ENCODE results near the gene ALDH1A3. TPM values are rescaled to one million over a fixed set of nuclear protein-coding genes. Genes with fewer than 3 reads are reported as not detected.

Gene ALDH1A3
- not detected for total RNA-seq
- polyA plus RNA-seq (2013, experiment 1 of 2), result not detected
- polyA plus RNA-seq (2013, experiment 2 of 2), result 0.48 TPM
- total RNA-seq, result 0 to 0.33 (median 0) reads per million in 172 experiments

- Histone ChIP-seq H3K36me3 (ENCODE audit: insufficient read depth, low read length) (no peaks in the 10 kb centered on the region), H3K27me3 (ENCODE audit: control insufficient read depth in 1 of 2, insufficient read depth in 2 of 2, low read length in 2 of 2) (peaks cover 44 to 61% of the 10 kb centered on the region in 2 experiments), H3K9me3 (ENCODE audit: control insufficient read depth in 1 of 2, insufficient read depth in 1 of 2, low read length in 2 of 2) (peaks cover 0 to 8% of the 10 kb centered on the region in 2 experiments), H3K27ac (ENCODE audit: low read depth in 1 of 2, low read length in 2 of 2) (no peak within 1 kb of the TSS), H3K4me1 (ENCODE audit: insufficient read depth, low read length) (peaks cover 6% of the 10 kb centered on the region), H3K4me3 (ENCODE audit: low read length) (no peak within 1 kb of the TSS)
- ChIA-PET CTCF (no interaction called here), POLR2A (no interaction called here)
- Mint-ChIP-seq H3K4me3 (no peak within 1 kb of the TSS), H3K27me3 (peaks cover 84% of the 10 kb centered on the region), H3K4me1 (ENCODE audit: low read depth) (no peaks in the 10 kb centered on the region), H3K9me3 (no peaks in the 10 kb centered on the region), H3K27ac (no peak within 1 kb of the TSS), H3K36me3 (ENCODE audit: low read depth) (no peaks in the 10 kb centered on the region)
- TF ChIP-seq, protein P1, sequence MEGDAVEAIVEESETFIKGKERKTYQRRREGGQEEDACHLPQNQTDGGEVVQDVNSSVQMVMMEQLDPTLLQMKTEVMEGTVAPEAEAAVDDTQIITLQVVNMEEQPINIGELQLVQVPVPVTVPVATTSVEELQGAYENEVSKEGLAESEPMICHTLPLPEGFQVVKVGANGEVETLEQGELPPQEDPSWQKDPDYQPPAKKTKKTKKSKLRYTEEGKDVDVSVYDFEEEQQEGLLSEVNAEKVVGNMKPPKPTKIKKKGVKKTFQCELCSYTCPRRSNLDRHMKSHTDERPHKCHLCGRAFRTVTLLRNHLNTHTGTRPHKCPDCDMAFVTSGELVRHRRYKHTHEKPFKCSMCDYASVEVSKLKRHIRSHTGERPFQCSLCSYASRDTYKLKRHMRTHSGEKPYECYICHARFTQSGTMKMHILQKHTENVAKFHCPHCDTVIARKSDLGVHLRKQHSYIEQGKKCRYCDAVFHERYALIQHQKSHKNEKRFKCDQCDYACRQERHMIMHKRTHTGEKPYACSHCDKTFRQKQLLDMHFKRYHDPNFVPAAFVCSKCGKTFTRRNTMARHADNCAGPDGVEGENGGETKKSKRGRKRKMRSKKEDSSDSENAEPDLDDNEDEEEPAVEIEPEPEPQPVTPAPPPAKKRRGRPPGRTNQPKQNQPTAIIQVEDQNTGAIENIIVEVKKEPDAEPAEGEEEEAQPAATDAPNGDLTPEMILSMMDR (IDR thresholded peaks at IDR 0.05), result no peak
- DNase-seq, result peak in 2 of 14 experiments; percentile 4 to 7
- intact Hi-C loops (cut with DNase I, micrococcal nuclease), result no loop called here
- ATAC-seq (ENCODE audit: poor library complexity), result no peak
Observed at GRCh38 chr15:100879464-100880138, at the start of gene ALDH1A3. Gene ALDH1A3, plus strand, starts transcription at chr15:100879831. Its CDS starts 77 bp downstream, at chr15:100879908.

- H3K36me3 Mint-ChIP-seq (ENCODE audit: low read depth), result no peaks in the 10 kb centered on the region
- no peaks in the 10 kb centered on the region for H3K9me3 Mint-ChIP-seq
- no peak overlapping the region for H3K4me3 ChIP-seq (ENCODE audit: low read length)
- H3K27ac ChIP-seq (ENCODE audit: low read depth in 1 of 2, low read length in 2 of 2), result no peak overlapping the region
- ATAC-seq (ENCODE audit: poor library complexity) (no peak), DNase-seq (no peak)
- H3K9me3 ChIP-seq (ENCODE audit: control insufficient read depth in 1 of 2, insufficient read depth in 1 of 2, low read length in 2 of 2), result no peaks in the 10 kb centered on the region
- intact Hi-C loops (cut with DNase I, micrococcal nuclease), result no loop called here
- no peaks in the 10 kb centered on the region for H3K4me1 Mint-ChIP-seq (ENCODE audit: low read depth)
- ChIA-PET POLR2A (no interaction called here), CTCF (no interaction called here)
- H3K4me1 ChIP-seq (ENCODE audit: insufficient read depth, low read length), result no peaks in the 10 kb centered on the region
- peaks cover 2 to 4% of the 10 kb centered on the region in 2 experiments for H3K27me3 ChIP-seq (ENCODE audit: control insufficient read depth in 1 of 2, insufficient read depth in 2 of 2, low read length in 2 of 2)
- no peaks in the 10 kb centered on the region for H3K36me3 ChIP-seq (ENCODE audit: insufficient read depth, low read length)
- TF ChIP-seq, protein P1 (IDR thresholded peaks at IDR 0.05), result no peak
- no peak overlapping the region for H3K27ac Mint-ChIP-seq
- no peak overlapping the region for H3K4me3 Mint-ChIP-seq
- peaks cover 52% of the 10 kb centered on the region for H3K27me3 Mint-ChIP-seq
Observed at GRCh38 chr15:100831467-100831866, 48.2 kb upstream of the ALDH1A3 start.

DNA sequence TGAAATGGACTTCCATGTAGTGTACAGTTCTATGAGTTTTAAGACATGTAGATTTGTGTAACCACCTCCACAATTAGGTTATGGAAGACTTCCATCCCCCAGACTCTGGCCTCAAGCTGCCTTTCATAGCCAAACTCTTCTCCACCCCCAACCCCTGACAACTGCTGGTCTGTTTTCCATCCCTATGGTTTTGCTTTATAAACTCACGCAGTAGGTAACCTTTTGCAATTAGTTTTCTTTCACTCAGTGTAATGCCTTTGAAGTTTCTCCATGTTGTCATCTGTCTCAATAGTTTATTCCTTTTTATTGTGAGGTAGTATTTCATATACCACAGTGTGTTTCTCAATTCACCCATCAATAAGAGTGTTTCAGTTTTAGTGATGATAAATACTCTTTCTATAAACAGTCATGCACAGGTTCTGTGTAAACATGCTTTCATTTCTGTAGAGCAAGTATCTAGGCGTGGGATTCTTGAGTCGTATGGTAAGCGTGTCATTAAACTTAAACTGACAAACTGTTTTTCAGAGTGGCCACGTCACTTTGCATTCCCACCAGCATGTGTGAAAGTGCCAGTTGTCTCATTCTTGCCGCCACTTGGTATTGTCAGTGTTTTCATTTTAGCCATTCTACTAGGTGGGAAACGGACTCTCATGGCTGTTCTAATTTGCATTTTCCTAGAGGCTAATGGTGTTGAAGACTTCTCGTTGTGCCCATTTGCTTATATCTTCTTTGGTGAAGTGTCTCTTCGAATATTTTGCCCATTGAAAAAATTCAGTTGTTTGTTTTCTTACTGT lies 47.3 kb upstream of the ALDH1A3 start:
- TF ChIP-seq, protein P1 (IDR thresholded peaks at IDR 0.05), result no peak
- Histone ChIP-seq H3K27me3 (ENCODE audit: control insufficient read depth in 1 of 2, insufficient read depth in 2 of 2, low read length in 2 of 2) (peaks cover 2 to 10% of the 10 kb centered on the region in 2 experiments), H3K36me3 (ENCODE audit: insufficient read depth, low read length) (no peaks in the 10 kb centered on the region), H3K4me1 (ENCODE audit: insufficient read depth, low read length) (no peaks in the 10 kb centered on the region), H3K9me3 (ENCODE audit: control insufficient read depth in 1 of 2, insufficient read depth in 1 of 2, low read length in 2 of 2) (no peaks in the 10 kb centered on the region), H3K4me3 (ENCODE audit: low read length) (no peak overlapping the region), H3K27ac (ENCODE audit: low read depth in 1 of 2, low read length in 2 of 2) (no peak overlapping the region)
- Mint-ChIP-seq H3K4me3 (no peak overlapping the region), H3K9me3 (no peaks in the 10 kb centered on the region), H3K27me3 (peaks cover 57% of the 10 kb centered on the region), H3K27ac (no peak overlapping the region), H3K4me1 (ENCODE audit: low read depth) (no peaks in the 10 kb centered on the region), H3K36me3 (ENCODE audit: low read depth) (no peaks in the 10 kb centered on the region)
- ChIA-PET POLR2A (no interaction called here), CTCF (no interaction called here)
- DNase-seq, result no peak
- intact Hi-C loops (cut with DNase I, micrococcal nuclease), result no loop called here
- no peak for ATAC-seq (ENCODE audit: poor library complexity)
